Upper lobe of left lung (tissue), 4 donors: ENCODE measurements around the gene WDR76.

ENCODE experiments used
- EP300 ChIP-seq, 4 donors: sonication (generic); formaldehyde crosslinking; IDR thresholded peaks; one replicate each; pipeline ENCODE4 v1.5.1; 2017; ENCODE audit warnings: antibody characterized with exemption in 4 of 4, control low read depth in 2 of 4
- POLR2A ChIP-seq, 4 donors: fragments of 450-650 bp; IDR thresholded peaks; one replicate each; pipeline ENCODE4 v1.5.1; 2016 to 2017; ENCODE audit warnings: antibody characterized with exemption in 4 of 4, mild to moderate bottlenecking in 2 of 4
- POLR2AphosphoS5 ChIP-seq, 2 donors: sonication (generic); formaldehyde crosslinking; IDR thresholded peaks; one replicate each; pipeline ENCODE4 v1.5.1; 2017; ENCODE audit warnings: antibody characterized with exemption in 2 of 2
- TF ChIP-seq, protein P1 (sequence below), 6 experiments: fragments of 450-650 bp in 4 of 6; fragments of 200-600 bp in 2 of 6; sonication (generic) in 2 of 6; IDR thresholded peaks; one replicate each; pipeline ENCODE4 v1.5.1; 2016 to 2019; ENCODE audit warnings: antibody characterized with exemption in 6 of 6

DNA sequence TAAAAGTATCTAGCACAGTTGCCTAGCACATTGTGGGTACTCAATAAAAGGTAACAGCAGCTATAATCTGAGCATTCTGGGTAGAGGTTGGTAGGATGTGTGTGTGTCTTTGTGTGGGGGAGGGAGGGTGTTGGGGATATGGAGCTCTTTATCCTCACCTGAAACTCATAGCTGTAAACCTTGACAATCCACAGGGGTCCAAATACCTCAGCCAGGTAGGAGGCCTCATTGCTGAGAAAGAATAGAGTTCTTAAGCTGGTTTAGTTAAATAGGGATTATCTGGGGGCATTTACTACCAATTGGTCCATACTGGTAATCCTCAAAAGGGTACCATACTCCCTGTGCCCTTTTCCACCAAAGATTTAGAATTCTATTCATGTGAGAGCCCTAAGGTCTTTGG, 30.8 kb upstream of the WDR76 start:
- no peak for TF ChIP-seq POLR2AphosphoS5 (IDR thresholded peaks at IDR 0.05)
- no peak for TF ChIP-seq POLR2A (IDR thresholded peaks at IDR 0.05)
- TF ChIP-seq, protein P1, sequence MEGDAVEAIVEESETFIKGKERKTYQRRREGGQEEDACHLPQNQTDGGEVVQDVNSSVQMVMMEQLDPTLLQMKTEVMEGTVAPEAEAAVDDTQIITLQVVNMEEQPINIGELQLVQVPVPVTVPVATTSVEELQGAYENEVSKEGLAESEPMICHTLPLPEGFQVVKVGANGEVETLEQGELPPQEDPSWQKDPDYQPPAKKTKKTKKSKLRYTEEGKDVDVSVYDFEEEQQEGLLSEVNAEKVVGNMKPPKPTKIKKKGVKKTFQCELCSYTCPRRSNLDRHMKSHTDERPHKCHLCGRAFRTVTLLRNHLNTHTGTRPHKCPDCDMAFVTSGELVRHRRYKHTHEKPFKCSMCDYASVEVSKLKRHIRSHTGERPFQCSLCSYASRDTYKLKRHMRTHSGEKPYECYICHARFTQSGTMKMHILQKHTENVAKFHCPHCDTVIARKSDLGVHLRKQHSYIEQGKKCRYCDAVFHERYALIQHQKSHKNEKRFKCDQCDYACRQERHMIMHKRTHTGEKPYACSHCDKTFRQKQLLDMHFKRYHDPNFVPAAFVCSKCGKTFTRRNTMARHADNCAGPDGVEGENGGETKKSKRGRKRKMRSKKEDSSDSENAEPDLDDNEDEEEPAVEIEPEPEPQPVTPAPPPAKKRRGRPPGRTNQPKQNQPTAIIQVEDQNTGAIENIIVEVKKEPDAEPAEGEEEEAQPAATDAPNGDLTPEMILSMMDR (IDR thresholded peaks at IDR 0.05) = no peak
- TF ChIP-seq EP300 (IDR thresholded peaks at IDR 0.05) = no peak
